PFSK-1 (cell line): ENCODE data around the gene COQ8B.

ENCODE experiments used
- FOXP2 ChIP-seq: optimal IDR thresholded peaks from 2 replicates; pipeline ENCODE3; 2011; ENCODE audit warnings: borderline replicate concordance, control low read depth, inconsistent platforms; ENCODE audit not compliant: insufficient read depth; ENCODE audit errors: extremely low read length, extremely low read depth
- POLR2AphosphoS5 ChIP-seq: IDR thresholded peaks from 2 replicates; pipeline ENCODE4 v1.6.1; 2012; ENCODE audit warnings: low read depth, mild to moderate bottlenecking, control low read depth, low read length, moderate library complexity
- SIN3A ChIP-seq: IDR thresholded peaks from 2 replicates; pipeline ENCODE4 v1.6.1; 2012; ENCODE audit warnings: mild to moderate bottlenecking, low read length, moderate library complexity, borderline replicate concordance; ENCODE audit not compliant: insufficient read depth
- TAF1 ChIP-seq: IDR thresholded peaks from 2 replicates; pipeline ENCODE4 v1.6.1; 2012; ENCODE audit warnings: low read length, control low read depth, borderline replicate concordance; ENCODE audit not compliant: insufficient read depth
- TF ChIP-seq, protein P1 (sequence below), 2 experiments: IDR thresholded peaks; 2 replicates each; pipeline versions ENCODE4 v1.6.1 to v1.8.0; 2011 to 2012; ENCODE audit warnings: low read depth in 2 of 2, low read length in 2 of 2, control low read depth in 1 of 2, inconsistent platforms in 1 of 2, mild to moderate bottlenecking in 1 of 2, moderate library complexity in 1 of 2; ENCODE audit not compliant: insufficient read depth in 1 of 2

COQ8B gene

GRCh38 chr19:40718774-40719391 lies 2.2 kb upstream of the COQ8B start:
- no peak for TF ChIP-seq POLR2AphosphoS5
- TF ChIP-seq, protein P1, sequence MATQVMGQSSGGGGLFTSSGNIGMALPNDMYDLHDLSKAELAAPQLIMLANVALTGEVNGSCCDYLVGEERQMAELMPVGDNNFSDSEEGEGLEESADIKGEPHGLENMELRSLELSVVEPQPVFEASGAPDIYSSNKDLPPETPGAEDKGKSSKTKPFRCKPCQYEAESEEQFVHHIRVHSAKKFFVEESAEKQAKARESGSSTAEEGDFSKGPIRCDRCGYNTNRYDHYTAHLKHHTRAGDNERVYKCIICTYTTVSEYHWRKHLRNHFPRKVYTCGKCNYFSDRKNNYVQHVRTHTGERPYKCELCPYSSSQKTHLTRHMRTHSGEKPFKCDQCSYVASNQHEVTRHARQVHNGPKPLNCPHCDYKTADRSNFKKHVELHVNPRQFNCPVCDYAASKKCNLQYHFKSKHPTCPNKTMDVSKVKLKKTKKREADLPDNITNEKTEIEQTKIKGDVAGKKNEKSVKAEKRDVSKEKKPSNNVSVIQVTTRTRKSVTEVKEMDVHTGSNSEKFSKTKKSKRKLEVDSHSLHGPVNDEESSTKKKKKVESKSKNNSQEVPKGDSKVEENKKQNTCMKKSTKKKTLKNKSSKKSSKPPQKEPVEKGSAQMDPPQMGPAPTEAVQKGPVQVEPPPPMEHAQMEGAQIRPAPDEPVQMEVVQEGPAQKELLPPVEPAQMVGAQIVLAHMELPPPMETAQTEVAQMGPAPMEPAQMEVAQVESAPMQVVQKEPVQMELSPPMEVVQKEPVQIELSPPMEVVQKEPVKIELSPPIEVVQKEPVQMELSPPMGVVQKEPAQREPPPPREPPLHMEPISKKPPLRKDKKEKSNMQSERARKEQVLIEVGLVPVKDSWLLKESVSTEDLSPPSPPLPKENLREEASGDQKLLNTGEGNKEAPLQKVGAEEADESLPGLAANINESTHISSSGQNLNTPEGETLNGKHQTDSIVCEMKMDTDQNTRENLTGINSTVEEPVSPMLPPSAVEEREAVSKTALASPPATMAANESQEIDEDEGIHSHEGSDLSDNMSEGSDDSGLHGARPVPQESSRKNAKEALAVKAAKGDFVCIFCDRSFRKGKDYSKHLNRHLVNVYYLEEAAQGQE (IDR thresholded peaks at IDR 0.05; ENCODE audit: insufficient read depth in 1 of 2, low read depth in 2 of 2, low read length in 2 of 2), result no peak
- no peak for TF ChIP-seq FOXP2
- no peak for TF ChIP-seq SIN3A
- TF ChIP-seq TAF1, result no peak

GRCh38 chr19:40717880-40718773 lies 1.4 kb upstream of the COQ8B start:
- TF ChIP-seq SIN3A, result no peak
- TF ChIP-seq POLR2AphosphoS5, result no peak
- TF ChIP-seq, protein P1 (IDR thresholded peaks at IDR 0.05; ENCODE audit: insufficient read depth in 1 of 2, low read depth in 2 of 2, low read length in 2 of 2), result no peak
- no peak for TF ChIP-seq FOXP2
- no peak for TF ChIP-seq TAF1

GRCh38 chr19:40717325-40717879 lies 716 bp upstream of the COQ8B start:
- no peak for TF ChIP-seq SIN3A
- no peak for TF ChIP-seq TAF1
- TF ChIP-seq FOXP2, result no peak
- TF ChIP-seq, protein P1 (IDR thresholded peaks at IDR 0.05; ENCODE audit: insufficient read depth in 1 of 2, low read depth in 2 of 2, low read length in 2 of 2), result no peak
- TF ChIP-seq POLR2AphosphoS5, result no peak

DNA sequence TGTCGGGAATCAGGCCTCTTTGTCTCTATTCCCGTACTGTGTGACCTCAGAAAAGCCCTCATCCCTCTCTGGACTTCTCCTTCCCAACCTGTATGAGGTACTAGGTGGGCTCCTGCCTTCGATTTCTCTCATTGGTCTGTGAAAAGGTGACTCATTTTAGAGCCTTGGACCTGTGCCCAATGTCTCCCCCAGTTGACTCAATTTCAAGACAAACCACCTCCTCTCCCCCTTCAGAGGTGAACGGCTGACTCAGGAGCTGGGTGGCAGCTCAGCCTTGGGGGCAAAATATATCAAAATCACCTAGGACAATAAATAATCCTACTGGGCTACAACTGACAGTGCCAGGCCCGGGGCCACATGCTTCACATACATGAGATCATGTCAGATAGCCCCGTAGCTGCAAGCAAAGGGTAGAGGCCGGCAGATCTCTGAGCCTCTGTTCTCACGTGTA lies 630 bp downstream of the COQ8B start:
- TF ChIP-seq SIN3A, result no peak
- no peak for TF ChIP-seq POLR2AphosphoS5
- TF ChIP-seq FOXP2, result no peak
- TF ChIP-seq, protein P1 (IDR thresholded peaks at IDR 0.05; ENCODE audit: insufficient read depth in 1 of 2, low read depth in 2 of 2, low read length in 2 of 2), result no peak
- TF ChIP-seq TAF1, result no peak
